Measurements from ENCODE around the gene RENBP.

RENBP gene

GRCh38 chrX:153969125-153969903, 24.9 kb upstream of the RENBP start:
- no peak for TF ChIP-seq ZFX (IDR thresholded peaks at IDR 0.05; ENCODE audit: borderline replicate concordance)
- no peak for TF ChIP-seq CTCF (IDR thresholded peaks at IDR 0.05)
- H3K27ac ChIP-seq = no peak overlapping the region

DNA sequence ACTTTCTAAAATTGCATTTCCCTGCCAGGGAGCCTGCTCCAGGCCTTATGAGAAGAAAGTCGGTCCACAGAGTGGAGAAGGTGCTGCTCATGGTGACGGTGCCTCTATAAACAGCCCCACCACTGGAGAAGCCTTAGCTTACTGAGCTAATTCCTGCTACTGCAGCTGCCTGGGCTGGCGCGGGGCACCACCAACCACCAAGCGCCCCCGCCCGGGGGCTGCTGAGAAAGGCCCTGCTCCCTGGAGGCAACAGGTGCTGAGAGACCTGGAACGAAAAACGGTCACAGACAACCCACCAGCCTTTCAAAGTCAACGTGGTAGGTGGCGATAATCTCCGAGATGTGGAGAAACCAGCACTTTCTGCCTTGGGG, 24.3 kb upstream of the RENBP start:
- H3K27ac ChIP-seq = no peak overlapping the region
- TF ChIP-seq CTCF (IDR thresholded peaks at IDR 0.05) = no peak

DNA sequence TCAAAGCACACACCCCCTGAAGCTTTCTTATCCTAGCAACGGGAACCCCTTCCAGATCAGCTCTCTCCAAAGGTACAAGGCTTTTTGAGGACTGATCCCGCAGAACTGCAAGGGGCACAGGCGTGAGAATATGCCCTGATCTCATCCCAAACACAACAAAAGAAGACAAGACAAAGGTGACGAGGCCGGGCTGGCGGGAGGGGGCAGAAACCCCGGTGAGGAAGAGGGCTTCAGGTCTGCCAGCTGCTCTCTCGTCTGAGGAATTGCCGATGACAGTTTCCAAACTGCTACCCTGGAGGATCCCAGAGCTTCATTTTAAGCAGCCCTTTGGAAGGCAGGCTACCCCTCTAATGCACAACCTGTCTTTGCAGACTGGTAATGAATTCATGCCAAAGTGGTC, 23.8 kb upstream of the RENBP start:
- no peak overlapping the region for H3K27ac ChIP-seq
- TF ChIP-seq CTCF (IDR thresholded peaks at IDR 0.05) (no peak), ZFX (IDR thresholded peaks at IDR 0.05; ENCODE audit: borderline replicate concordance) (no peak)

DNA sequence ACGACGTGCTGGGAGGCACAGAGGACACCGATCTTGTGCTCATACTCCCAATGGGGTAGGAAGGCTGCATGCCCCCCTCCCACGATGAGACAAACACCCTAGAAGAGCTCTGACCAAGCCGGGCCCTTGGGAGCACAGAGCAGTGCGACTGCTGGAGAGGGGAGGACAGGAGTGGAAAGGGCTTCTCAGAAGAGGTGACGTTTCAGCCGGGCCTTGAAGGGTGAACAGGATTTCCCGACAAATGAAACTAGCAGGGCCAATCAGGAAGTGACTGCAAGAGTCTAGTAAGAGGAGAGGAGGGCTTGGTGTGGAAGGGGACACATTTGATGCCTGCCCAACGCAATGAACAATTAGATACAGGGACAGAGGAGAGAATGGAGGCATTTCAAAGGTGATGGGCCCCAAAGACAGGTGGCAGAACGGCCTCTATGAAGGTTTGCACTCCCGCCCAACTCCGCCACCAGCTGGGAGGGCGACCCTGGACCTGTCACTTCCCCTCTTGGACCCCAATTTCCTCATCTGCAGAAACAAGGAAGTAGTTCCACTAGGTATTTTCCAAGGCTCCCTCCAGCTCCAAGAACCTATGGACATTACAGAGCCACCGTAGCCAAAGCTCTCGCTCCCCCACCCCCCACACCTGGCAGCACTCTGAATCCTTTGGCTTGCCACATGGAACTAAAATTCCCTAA, 23.2 kb upstream of the RENBP start:
- H3K27ac ChIP-seq = no peak overlapping the region
- TF ChIP-seq CTCF (IDR thresholded peaks at IDR 0.05) = no peak

- TF ChIP-seq ZFX (IDR thresholded peaks at IDR 0.05; ENCODE audit: borderline replicate concordance) (no peak), CTCF (IDR thresholded peaks at IDR 0.05) (no peak)
- H3K27ac ChIP-seq = no peak overlapping the region
These were observed 22.5 kb upstream of the RENBP start for GRCh38 chrX:153966841-153967535.

- no peak for TF ChIP-seq CTCF (IDR thresholded peaks at IDR 0.05)
- no peak for TF ChIP-seq ZFX (IDR thresholded peaks at IDR 0.05; ENCODE audit: borderline replicate concordance)
- H3K27ac ChIP-seq = no peak overlapping the region
These were observed 21.8 kb upstream of the RENBP start for GRCh38 chrX:153966283-153966688.

- H3K27ac ChIP-seq = no peak overlapping the region
- TF ChIP-seq CTCF (IDR thresholded peaks at IDR 0.05) = no peak
- TF ChIP-seq ZFX (IDR thresholded peaks at IDR 0.05; ENCODE audit: borderline replicate concordance) = no peak
These were observed 21.0 kb upstream of the RENBP start for GRCh38 chrX:153965406-153965805.

Measured in 22Rv1 (cell line).